NCI-H2107 treated with DMSO at 0.1 percent for 48 hours (cell line): ENCODE results near the gene HS3ST3B1.

Experiments used
- DNase-seq: peaks from one replicate; lab custom pipeline; 2025; ENCODE audit not compliant: unreplicated experiment; lab: John Stamatoyannopoulos, UW

Gene HS3ST3B1

DNA sequence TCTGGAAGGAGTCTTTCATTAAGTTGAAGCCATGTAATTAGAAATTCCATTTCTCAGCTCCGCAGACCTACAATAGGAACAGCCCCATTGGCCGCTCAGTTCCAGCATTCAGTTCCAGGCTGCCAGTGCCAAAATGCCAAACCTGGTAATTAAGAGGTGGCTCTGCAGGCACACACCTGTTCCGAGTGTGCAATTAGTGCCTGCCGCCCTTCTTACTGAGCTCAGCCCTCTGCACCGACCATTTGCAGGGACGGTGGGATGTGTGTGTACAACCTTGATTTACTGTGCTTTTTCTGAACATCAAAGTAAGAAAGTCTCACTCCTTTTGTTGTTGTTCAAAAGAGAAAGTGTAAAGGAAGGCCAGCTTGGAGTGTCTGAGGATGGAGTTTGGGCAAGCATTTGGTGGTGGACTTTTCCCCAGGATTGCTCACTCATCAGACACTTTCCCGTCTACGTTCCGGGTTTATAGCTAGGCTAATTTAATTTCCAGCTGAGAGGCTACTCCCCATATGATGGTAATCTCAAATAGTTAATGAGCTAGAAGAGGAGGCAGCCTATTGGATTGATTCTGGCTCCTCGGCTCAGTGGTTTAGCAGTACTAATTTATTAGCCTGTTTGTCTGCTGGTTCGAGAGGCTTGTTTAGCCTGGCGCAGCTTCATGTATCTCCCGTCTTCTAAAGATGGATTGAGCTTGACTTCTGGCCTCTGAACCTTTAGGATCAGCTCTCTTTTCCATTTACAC lies 20.0 kb downstream of the HS3ST3B1 start:
- DNase-seq, result no peak

DNA sequence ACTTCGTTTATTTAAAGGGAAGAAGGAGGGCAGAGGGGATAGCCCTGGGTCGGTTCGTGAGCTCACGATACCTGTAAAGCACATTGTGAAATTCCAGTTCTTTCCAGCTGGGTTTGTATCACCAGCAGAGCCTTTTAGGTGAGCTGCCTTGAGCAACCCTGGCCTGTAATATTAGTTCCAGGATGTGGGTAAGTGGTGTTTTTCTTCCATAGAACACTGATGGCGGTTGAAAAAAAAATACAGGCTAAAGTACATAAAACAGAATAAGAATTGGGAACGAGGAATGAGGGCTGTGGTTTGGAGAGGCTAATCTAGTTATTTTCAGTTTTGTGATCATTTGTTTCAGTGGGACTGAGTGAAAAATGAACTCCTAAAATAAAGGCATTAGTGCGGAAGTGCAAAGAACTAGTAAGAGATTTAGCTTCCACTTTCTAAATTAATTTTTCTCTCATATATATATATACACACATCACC lies 20.6 kb downstream of the HS3ST3B1 start:
- DNase-seq, result no peak

DNA sequence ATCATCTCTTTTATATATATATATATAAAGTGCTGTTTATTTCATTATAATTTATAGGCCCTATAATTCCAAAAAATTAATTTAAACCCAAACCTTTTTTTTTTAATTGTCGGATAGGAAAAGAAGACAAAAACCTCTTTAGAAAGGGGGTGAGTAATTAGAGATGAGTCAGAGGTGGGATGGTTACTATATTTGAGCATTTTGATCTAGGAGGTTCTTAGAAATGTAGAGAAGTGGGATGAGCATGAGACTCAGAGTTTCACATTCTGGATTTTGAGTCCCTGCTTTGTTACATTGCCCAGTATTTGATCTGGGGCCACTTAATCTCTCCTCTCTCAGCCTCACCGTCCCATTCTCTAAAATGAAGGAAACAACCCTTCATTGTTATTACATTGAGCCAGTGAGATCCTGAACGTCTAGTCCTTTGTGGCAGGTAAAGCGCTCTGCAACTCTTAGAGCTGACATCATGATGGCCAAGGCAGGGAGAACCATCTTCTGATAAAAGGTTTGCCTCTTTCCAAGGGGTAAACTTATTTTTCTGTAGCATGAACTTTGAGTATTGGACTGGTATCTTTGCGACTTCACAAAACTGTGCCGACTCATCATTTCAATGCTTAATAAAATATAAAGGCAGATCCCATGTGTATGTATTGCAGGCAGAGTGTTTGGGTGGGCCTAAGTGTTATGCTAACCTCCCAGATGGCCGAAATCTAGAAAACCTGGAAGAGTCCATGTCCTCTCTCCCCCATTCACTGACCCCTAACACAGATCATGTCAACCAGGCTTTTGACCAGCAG lies 21.3 kb downstream of the HS3ST3B1 start:
- no peak for DNase-seq

DNA sequence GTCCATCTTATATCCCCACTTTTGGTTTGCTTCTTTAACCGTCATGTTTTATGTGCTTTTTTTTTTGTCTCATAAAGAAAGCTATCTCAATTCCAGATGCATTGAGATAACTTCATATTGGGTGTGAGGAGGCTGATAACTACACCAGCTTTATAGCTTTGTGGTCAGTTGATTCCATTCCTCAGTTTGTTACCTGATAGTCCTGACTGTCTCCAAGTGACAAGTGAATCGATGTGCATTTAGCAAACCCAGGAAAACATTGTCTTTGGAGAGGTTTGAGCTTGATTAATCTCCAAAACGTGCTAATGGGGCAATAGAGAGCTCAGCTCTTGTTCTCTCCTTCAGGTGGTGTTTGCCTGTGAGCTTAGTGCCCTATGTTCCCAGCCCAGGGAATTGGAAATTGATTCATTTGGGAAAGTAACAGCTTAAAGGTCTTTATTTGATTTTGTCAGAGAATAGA lies 22.7 kb downstream of the HS3ST3B1 start:
- DNase-seq, result no peak

DNA sequence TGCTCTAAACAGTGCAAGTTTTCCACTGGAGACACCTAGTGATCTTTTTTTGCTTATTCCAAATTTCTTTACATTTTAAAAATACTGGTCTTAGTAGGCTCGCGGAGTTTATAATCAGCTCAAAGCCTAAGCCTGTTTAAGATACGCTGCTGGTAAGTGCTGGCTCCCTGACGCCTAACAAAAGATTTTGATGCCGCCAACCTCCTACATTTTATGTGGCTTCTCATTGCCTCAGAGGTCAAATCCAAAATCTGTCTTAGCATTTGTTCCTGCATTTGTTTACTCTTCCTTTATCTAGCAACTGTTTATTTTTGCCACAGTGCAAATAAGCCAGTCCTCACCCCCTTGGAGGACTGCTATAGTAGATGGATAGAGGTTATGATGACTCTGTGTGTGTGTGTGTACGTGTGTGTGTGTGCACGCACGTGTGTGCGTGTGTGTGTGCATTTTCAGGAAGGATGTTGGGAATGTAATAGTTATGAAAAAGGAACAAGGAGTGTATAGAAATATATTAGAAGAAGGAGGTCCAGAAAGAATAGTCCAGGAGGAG lies 24.8 kb downstream of the HS3ST3B1 start:
- no peak for DNase-seq

DNA sequence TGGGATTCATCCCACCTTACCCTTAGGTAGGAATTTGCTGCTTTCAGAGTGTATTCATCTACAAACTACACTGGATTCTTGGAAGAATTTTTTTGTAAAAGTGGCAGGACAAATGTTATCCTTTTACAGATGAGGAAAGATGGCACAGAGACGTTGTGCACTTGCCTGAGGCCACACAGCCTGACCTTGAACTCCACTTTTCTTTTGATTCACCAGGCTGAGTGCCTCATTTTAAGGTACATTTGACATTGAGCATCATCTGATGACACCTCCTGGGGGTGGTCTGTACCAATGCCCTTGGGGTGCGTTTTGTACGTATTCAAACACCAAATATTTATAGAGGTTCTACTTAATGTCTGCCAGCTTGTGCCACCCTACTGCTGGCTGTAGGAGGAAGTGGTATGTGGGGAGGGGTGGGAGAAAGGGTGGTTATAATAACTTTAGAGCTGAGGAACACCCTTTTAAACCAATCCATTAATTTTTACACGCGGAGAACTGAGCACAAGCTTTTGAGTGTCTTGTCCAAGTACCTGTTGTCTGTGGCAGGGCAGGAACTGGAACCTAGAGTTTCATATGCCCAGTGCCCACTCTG lies 29.1 kb downstream of the HS3ST3B1 start:
- no peak for DNase-seq

DNA sequence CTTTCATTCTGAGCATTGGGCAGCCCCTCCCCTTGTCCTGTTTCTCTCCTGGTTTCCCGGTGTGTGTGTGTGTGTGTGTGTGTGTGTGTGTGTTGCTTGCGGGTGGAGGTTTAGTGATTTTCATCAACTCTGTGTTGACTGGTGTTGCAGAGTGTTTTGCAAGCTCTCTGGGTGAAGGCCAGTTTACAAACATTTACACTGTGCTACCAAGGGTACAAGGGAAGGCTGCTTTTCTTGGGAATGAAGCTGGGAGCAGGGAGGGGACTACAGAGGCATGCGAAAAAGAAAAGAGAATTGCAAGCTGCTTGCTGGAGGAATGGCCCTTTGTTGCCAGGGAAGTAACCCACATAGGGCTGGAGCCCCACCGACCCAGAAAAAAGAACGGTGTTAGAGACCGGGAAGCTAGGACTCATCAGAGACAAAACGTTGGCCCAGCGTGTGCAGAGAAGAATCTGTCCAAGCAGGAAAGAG lies 29.6 kb downstream of the HS3ST3B1 start:
- no peak for DNase-seq

DNA sequence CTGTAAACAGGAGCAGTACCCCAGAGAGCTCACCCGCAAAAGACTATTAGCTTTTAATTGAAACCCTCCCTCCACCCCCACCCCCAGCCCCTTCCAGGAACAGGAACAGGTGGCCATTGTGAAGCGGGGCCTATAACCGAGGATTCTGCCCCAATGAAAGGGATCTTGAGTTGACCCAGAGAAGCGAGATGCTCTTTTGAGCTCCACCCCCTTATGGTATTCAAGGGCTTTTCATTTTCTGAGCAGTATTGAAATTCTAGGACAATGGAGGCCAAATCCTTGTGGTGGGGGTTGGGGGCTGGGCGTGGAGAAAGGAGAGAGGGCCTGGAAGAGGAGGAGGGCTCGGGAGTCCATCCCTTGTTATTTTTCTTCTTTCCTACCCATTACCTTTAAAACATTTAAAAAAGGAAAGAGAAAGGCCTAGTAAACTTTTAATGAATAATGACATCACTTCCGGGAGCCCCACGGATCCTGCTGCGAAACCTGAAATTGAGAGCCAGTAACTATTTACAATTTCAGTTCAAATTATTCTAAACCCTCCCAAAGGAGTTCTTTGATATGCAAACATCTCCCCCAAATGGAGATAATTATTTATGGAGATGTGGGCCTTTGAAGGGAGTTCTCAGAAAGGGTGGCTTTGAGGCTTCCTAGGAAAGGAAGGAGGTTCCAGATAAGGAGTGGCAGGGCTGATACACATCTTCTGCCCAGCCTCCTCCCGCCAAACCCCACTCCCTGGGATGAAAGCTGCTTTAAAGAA lies 30.5 kb downstream of the HS3ST3B1 start:
- DNase-seq, result no peak

DNA sequence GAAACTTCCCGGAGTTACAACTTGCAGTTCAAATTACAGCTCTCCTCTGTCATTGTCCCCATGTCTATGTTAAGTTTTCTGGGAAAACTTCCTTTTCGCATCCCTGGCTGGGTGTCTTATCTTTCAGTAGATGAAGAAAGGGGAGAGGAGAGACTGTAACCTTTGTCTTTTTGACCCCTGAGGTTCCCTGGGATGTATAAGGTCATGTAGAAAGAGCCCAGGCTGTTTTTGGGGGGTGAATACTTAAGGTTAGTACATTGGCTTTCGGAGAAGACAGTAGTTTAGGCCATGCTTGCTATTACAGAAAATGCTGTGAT lies 31.1 kb downstream of the HS3ST3B1 start:
- DNase-seq, result no peak

DNA sequence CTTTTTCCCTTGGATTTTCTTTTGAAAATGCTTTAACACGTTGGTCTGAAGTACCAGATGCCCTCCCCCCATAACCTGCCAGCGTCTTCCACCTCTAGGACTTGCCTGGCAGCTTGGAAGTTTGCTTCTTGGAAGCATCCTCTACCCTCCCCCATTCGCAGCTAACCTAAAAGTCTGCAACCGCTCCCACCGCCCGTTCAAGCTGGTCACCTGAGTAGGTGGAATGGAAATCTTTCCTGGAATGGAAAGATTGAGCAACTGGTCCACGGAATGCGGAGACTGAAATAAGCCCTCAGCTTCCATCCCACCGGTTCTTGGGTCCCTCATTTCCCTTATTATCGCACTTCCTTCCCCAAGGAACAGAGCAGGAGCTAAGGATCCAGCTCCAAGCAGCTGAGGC lies 31.4 kb downstream of the HS3ST3B1 start:
- DNase-seq, result no peak

DNA sequence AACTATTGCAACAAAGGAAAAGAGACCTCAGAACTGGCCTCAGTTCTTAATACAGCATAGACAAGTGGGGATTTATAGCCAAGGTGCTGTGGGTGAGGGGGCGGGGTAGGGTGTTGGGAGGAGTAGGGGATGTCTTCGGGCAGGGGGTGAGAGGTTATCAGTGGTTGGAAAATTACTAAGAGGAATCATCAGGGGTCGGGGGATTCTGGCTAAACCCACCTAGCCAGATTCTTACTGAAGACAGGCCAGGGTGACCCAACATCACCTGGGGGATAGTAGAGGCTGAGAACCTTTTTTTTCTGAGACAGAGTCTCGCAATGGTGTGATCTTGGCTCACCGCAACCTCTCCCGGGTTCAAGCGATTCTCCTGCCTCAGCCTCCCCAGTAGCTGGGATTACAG lies 32.6 kb downstream of the HS3ST3B1 start:
- no peak for DNase-seq

DNA sequence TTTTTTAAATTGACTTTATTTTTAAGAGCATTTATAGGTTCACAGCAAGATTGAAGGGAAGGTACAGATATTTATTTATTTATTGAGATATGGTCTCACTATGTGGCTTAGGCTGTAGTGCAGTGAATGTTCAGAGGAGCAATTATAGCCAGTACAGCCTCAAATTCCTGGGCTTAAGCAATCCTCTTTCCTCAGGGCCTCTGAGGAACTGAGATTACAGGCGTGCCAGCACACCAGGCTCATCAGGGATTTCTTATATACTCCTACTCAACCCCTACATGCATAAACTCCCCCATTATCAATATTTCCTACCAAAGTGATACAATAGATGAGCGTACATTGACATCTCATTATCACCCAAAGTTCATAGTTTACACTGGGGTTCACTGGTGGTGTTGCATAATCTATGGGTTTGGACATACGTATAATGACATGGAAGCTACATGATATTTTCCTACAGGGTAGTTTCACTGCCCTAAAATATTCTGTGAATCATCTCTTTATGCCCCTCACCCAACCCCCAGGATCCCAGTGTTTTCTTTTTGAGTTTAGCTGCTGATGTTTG lies 33.5 kb downstream of the HS3ST3B1 start:
- no peak for DNase-seq

DNA sequence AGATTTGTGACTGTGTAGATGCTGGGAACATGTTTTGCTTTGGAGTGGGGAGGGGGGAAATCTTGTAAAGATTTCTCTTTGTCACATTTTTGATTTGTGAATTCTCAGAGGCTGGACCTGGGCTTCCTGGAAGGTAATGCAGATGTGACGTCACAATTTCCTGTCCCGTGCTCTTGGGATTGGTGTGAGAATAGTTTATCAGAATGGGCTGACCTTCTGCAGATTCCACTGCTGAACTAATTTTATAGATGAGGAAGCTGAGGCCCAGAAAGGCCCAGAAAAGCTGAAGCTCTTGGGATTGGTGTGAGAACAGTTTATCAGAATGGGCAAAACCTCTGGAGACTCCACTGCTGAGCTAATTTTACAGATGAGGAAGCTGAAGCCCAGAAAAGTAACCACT lies 34.0 kb downstream of the HS3ST3B1 start:
- no peak for DNase-seq

DNA sequence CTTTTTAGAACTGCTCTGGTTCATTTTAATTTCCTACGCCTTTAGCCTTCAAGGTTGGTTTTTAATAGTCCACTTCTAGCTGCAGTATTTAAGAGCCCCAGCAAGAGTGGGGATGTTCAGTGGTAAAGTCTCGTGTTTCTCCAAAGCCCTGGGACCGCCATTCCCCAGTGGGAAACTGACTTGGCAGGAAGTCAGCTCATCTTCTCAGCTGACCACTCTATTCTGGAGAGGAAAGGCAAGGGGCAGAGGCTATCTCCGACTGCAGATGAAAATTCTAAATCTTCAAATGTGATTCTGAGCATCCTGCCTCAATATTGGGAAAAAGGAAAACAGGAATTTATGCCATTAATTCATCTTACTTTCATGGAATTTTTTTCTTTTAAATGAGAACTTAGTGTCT lies 35.5 kb downstream of the HS3ST3B1 start:
- DNase-seq, result no peak

DNA sequence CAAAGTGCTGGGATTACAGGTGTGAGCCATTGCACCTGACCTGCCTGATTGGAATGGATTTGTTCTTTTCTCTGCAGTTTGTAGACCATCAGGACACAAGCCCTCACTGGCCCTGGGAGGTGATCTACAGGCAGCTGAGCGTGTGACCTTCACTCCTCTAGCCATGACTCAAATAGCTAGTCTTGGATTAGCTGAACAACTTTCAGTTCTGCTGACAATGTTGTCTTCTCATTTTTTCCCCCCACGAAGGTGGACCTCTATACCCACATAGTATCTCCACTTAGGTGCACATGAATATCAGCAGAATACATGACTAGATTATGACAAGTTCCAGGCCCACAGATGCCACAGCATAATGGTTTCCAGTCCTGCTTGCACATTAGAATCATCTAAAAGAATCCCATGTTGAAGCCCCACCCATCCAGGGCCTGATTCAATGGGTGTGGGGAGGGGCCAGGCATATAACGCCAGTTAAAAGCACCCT lies 36.8 kb downstream of the HS3ST3B1 start:
- no peak for DNase-seq

DNA sequence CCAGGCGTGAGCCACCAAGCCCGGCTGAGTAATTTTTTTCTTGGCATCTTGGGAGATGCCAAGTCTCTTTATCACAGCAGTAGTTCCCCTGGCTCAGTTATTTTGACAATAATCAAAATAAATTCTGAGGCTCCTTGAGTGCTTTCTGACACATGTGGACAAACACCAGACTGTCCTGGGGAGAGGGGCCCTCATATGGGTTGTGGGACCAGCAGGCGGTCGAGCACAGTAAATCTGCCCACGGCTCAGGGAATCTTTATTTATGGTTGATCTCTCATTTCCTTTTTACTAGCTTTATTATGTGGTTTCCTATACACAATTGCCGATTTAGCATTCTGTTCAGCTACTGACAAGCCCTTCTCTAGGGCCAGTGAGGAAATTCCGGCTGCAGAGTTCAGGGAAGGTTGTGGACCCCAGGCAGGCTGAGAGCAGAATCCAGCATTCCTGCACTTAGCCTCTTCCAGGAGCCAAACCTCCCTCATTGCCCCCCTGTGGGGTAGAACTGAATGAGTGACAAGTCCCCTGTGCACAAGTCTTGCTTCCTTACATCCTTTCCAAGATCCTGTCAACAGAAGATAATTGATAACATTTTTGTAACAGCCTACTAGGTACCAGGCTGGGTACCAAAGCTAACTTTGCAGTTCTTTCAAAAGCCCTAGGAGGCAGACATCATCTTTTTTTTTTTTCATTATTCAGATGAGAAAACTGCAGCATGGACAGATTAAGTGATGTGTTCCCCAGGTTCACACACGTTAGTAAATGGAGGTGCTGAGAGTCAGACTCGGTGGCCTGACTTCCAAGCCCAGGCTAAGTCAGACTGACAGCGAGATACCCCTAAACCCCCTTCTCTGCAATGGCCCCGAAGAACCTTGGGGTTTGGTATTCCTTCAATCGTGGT lies 40.2 kb downstream of the HS3ST3B1 start:
- DNase-seq, result no peak

DNA sequence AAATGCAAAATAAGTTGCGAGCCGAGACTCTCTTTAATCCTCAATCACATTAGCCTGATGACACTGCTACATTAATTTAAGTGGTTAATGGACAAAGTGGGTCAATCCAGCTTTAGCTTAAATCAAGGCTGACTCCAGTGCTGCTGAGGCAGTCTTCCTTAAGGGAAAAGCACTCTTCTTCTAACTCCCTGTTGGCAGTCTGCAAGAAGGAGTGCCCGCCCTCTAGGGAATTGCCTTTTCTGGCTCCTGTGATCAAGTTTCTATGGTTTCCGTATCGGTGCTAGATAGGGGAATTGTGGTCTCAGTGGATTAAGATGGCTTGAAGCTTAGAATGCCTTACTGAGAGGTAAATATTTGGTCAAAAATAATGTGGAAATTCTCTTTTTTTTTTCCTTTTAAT lies 41.0 kb downstream of the HS3ST3B1 start:
- no peak for DNase-seq

DNA sequence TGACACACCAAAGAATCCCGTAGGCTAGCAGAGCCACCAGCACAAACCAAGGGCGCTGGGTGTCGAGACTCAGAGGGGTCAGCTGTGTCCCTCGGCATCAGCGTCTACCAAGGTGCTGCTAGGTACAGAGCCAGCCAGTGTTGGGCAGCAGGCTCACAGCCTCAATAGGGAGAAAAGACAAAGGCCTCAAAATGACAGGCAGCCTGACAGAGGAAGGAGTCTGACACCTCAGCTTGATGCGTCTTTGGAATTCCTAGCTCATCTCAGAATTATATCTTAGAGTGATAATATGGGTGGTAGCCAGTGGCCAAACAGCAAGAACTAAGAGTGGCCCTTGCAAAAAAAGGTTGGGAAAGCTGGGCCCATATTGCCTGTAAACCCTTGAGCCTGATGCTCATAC lies 45.9 kb downstream of the HS3ST3B1 start:
- DNase-seq, result no peak

DNA sequence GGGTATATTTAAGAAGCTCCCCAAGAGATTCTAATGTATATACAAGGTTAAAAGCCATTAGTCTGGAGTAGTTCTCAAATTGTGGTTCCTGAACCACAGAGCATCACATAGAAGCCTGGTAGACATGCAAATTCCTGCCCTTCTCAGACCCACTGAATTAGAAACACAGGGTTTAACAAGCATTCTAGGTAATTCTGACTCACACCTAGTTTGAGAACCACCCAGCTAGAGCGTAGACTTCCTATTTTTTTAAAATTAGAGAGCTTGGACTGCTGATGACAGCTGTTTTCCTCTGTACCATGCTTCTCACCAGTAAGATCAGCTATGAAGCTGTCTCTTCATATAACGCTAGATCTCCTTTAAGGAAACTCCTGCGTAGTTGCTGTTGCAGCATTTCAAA lies 50.6 kb downstream of the HS3ST3B1 start:
- no peak for DNase-seq
